HEK293 (cell line): ENCODE measurements around the gene CRYBG2.

ENCODE experiments used
- EGR2 ChIP-seq: fragments of 450-650 bp; formaldehyde crosslinking; IDR thresholded peaks from 2 replicates; pipeline ENCODE4 v1.5.1; 2016; ENCODE audit warnings: low read depth, missing biosample characterization, missing genetic modification characterization
- GFI1B ChIP-seq: fragments of 450-650 bp; formaldehyde crosslinking; IDR thresholded peaks from 2 replicates; pipeline ENCODE4 v1.5.1; 2016; ENCODE audit warnings: missing biosample characterization, missing genetic modification characterization
- HOXC10 ChIP-seq: sonication (generic); formaldehyde crosslinking; IDR thresholded peaks from 2 replicates; pipeline ENCODE4 v1.8.1; 2023; ENCODE audit warnings: mild to moderate bottlenecking, missing genetic modification reagents
- REPIN1 ChIP-seq: fragments of 450-650 bp; formaldehyde crosslinking; IDR thresholded peaks from 2 replicates; pipeline ENCODE4 v1.5.1; 2017; ENCODE audit warnings: missing biosample characterization, missing genetic modification characterization, low read depth
- SCRT1 ChIP-seq: fragments of 450-650 bp; formaldehyde crosslinking; IDR thresholded peaks from 2 replicates; pipeline ENCODE4 v1.5.1; 2016; ENCODE audit warnings: missing biosample characterization, missing genetic modification characterization, borderline replicate concordance
- ZBTB7A ChIP-seq: fragments of 450-650 bp; formaldehyde crosslinking; IDR thresholded peaks from 2 replicates; pipeline ENCODE4 v1.5.1; 2016; ENCODE audit warnings: low read depth, missing biosample characterization, missing genetic modification characterization
- ZFP3 ChIP-seq: fragments of 450-650 bp; formaldehyde crosslinking; IDR thresholded peaks from 2 replicates; pipeline ENCODE4 v1.5.1; 2016; ENCODE audit warnings: low read depth, missing biosample characterization, missing genetic modification characterization
- ZNF354C ChIP-seq: fragments of 450-650 bp; formaldehyde crosslinking; IDR thresholded peaks from 2 replicates; pipeline ENCODE4 v1.5.1; 2016; ENCODE audit warnings: missing biosample characterization, missing genetic modification characterization, low read depth, borderline replicate concordance
- ZNF37A ChIP-seq: fragments of 450-650 bp; IDR thresholded peaks from 2 replicates; pipeline ENCODE4 v1.5.1; 2018; ENCODE audit warnings: missing biosample characterization, missing genetic modification characterization
- ZNF391 ChIP-seq: fragments of 450-650 bp; formaldehyde crosslinking; IDR thresholded peaks from 2 replicates; pipeline ENCODE4 v1.5.1; 2016; ENCODE audit warnings: low read depth, missing biosample characterization, missing genetic modification characterization, borderline replicate concordance
- ZNF416 ChIP-seq: fragments of 450-650 bp; formaldehyde crosslinking; IDR thresholded peaks from 2 replicates; pipeline ENCODE4 v1.5.1; 2016; ENCODE audit warnings: missing biosample characterization, missing genetic modification characterization
- ZNF544 ChIP-seq: fragments of 450-650 bp; formaldehyde crosslinking; IDR thresholded peaks from 2 replicates; pipeline ENCODE4 v1.5.0; 2017; ENCODE audit warnings: missing biosample characterization, missing genetic modification characterization
- ZNF555 ChIP-seq: fragments of 450-650 bp; formaldehyde crosslinking; conservative IDR thresholded peaks from 2 replicates; pipeline ENCODE4 v1.5.1; 2017; ENCODE audit warnings: missing biosample characterization, mild to moderate bottlenecking, missing genetic modification characterization, inconsistent platforms
- ZNF596 ChIP-seq: fragments of 450-650 bp; IDR thresholded peaks from 2 replicates; pipeline ENCODE4 v1.5.0; 2018; ENCODE audit warnings: missing biosample characterization, mild to moderate bottlenecking, missing genetic modification characterization, moderate library complexity
- ZNF629 ChIP-seq: fragments of 450-650 bp; formaldehyde crosslinking; IDR thresholded peaks from 2 replicates; pipeline ENCODE4 v1.5.1; 2017; ENCODE audit warnings: missing biosample characterization, missing genetic modification characterization
- ZNF654 ChIP-seq: fragments of 450-650 bp; formaldehyde crosslinking; IDR thresholded peaks from 2 replicates; pipeline ENCODE4 v1.5.1; 2016; ENCODE audit warnings: low read depth, missing biosample characterization, missing genetic modification characterization
- ZNF664 ChIP-seq: fragments of 450-650 bp; formaldehyde crosslinking; IDR thresholded peaks from 2 replicates; pipeline ENCODE4 v1.5.1; 2016; ENCODE audit warnings: missing biosample characterization, missing genetic modification characterization
- ZNF777 ChIP-seq: fragments of 450-650 bp; formaldehyde crosslinking; IDR thresholded peaks from 2 replicates; pipeline ENCODE4 v1.5.1; 2017; ENCODE audit warnings: missing biosample characterization, missing genetic modification characterization, borderline replicate concordance
- ZXDB ChIP-seq: fragments of 450-650 bp; formaldehyde crosslinking; IDR thresholded peaks from 2 replicates; pipeline ENCODE4 v1.5.1; 2016; ENCODE audit warnings: missing biosample characterization, missing genetic modification characterization
- TF ChIP-seq, protein P1 (sequence below): fragments of 450-650 bp; formaldehyde crosslinking; IDR thresholded peaks from 2 replicates; pipeline ENCODE4 v1.5.1; 2016; ENCODE audit warnings: missing biosample characterization, missing genetic modification characterization
- TF ChIP-seq, protein P2 (sequence below): fragments of 450-650 bp; IDR thresholded peaks from 2 replicates; pipeline ENCODE4 v1.5.1; 2018; ENCODE audit warnings: missing biosample characterization, mild to moderate bottlenecking, missing genetic modification characterization
- TF ChIP-seq, protein P3 (sequence below): fragments of 450-650 bp; formaldehyde crosslinking; IDR thresholded peaks from 2 replicates; pipeline ENCODE4 v1.5.1; 2016; ENCODE audit warnings: missing biosample characterization, missing genetic modification characterization
- TF ChIP-seq, protein P4 (sequence below): fragments of 450-650 bp; formaldehyde crosslinking; IDR thresholded peaks from 2 replicates; pipeline ENCODE4 v1.5.1; 2016; ENCODE audit warnings: missing biosample characterization, missing genetic modification characterization, borderline replicate concordance
- TF ChIP-seq, protein P5 (sequence below): fragments of 450-650 bp; formaldehyde crosslinking; IDR thresholded peaks from 2 replicates; pipeline ENCODE4 v1.5.1; 2016; ENCODE audit warnings: missing biosample characterization, missing genetic modification characterization
- TF ChIP-seq, protein P6 (sequence below): fragments of 450-650 bp; formaldehyde crosslinking; IDR thresholded peaks from 2 replicates; pipeline ENCODE4 v1.5.1; 2016; ENCODE audit warnings: missing biosample characterization, missing genetic modification characterization

The CRYBG2 gene

DNA sequence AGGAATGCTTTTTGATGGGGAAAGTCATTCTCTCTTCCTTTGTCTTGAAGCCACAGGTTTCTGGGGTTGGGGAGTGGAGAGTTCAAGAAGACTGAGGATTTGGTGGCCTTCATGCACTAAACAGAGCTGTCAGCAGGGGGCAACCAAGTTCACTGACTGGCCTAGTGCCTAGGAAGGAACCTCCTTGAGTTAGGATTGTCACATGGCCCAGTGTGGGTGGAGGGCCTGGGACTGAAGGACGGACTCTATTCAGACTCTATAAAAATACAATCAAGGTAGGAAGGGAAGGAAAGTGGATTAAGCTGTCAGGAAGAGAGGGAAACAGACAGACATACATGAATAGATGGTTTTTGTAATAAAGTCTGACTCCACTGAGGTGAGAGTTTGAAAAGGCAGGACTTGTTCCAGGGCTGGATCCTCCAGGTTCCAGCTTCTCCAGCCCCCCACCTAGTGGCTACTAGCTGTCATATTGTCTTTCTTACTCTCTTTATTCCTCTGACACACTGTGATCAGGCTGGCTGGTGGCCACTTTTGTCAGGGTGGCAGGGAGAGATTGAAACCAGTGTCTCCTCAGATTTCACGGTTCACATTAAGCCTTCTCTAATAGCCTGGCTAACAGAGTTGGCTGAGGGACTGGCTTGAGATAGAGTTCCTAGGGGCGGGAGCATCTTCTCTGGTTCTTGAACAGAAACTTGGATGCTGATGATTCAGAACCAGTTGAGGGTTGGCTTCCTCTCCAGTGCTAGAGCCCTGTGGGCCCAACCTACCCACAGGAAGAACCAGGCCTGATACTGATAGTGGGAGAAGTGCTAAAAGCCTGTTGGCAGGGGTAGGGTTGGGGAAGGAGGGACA, 78.1 kb downstream of the CRYBG2 start (continued):
- TF ChIP-seq, protein P1, sequence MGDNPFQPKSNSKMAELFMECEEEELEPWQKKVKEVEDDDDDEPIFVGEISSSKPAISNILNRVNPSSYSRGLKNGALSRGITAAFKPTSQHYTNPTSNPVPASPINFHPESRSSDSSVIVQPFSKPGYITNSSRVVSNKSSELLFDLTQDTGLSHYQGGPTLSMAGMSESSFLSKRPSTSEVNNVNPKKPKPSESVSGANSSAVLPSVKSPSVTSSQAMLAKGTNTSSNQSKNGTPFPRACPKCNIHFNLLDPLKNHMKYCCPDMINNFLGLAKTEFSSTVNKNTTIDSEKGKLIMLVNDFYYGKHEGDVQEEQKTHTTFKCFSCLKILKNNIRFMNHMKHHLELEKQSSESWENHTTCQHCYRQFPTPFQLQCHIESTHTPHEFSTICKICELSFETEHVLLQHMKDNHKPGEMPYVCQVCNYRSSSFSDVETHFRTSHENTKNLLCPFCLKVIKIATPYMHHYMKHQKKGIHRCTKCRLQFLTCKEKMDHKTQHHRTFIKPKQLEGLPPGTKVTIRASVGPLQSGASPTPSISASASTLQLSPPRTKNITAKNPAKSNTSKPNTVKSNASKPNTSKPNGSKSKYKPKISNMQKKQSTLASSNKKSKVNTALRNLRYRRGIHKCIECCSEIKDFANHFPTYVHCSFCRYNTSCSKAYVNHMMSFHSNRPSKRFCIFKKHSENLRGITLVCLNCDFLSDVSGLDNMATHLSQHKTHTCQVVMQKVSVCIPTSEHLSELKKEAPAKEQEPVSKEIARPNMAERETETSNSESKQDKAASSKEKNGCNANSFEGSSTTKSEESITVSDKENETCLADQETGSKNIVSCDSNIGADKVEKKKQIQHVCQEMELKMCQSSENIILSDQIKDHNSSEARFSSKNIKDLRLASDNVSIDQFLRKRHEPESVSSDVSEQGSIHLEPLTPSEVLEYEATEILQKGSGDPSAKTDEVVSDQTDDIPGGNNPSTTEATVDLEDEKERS: no peak
- peak; percentile 65 for TF ChIP-seq ZNF654 (tag by site-specific recombination)
- no peak for TF ChIP-seq ZNF664
- TF ChIP-seq ZNF777 (tag by site-specific recombination): no peak
- no peak for TF ChIP-seq ZNF354C (tag by site-specific recombination)
- no peak for TF ChIP-seq ZNF391 (tag by site-specific recombination)
- no peak for TF ChIP-seq ZNF544 (tag by site-specific recombination)
- no peak for TF ChIP-seq ZFP3 (tag by site-specific recombination)
- TF ChIP-seq GFI1B (tag by site-specific recombination): no peak
- TF ChIP-seq ZNF37A (tag by site-specific recombination): no peak
- no peak for TF ChIP-seq ZNF629 (tag by site-specific recombination)
- TF ChIP-seq ZNF555 (tag by site-specific recombination): no peak
- TF ChIP-seq REPIN1 (tag by site-specific recombination): no peak
- TF ChIP-seq ZXDB (tag by site-specific recombination): peak; percentile 32; the same call in 1 of the 2 replicates
- TF ChIP-seq, protein P2, sequence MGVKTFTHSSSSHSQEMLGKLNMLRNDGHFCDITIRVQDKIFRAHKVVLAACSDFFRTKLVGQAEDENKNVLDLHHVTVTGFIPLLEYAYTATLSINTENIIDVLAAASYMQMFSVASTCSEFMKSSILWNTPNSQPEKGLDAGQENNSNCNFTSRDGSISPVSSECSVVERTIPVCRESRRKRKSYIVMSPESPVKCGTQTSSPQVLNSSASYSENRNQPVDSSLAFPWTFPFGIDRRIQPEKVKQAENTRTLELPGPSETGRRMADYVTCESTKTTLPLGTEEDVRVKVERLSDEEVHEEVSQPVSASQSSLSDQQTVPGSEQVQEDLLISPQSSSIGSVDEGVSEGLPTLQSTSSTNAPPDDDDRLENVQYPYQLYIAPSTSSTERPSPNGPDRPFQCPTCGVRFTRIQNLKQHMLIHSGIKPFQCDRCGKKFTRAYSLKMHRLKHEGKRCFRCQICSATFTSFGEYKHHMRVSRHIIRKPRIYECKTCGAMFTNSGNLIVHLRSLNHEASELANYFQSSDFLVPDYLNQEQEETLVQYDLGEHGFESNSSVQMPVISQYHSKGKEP (tag by site-specific recombination): no peak
- TF ChIP-seq EGR2 (tag by site-specific recombination): peak; percentile 89
- TF ChIP-seq, protein P3, sequence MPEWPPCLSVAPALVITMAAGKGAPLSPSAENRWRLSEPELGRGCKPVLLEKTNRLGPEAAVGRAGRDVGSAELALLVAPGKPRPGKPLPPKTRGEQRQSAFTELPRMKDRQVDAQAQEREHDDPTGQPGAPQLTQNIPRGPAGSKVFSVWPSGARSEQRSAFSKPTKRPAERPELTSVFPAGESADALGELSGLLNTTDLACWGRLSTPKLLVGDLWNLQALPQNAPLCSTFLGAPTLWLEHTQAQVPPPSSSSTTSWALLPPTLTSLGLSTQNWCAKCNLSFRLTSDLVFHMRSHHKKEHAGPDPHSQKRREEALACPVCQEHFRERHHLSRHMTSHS (tag by site-specific recombination): no peak
- TF ChIP-seq, protein P4, sequence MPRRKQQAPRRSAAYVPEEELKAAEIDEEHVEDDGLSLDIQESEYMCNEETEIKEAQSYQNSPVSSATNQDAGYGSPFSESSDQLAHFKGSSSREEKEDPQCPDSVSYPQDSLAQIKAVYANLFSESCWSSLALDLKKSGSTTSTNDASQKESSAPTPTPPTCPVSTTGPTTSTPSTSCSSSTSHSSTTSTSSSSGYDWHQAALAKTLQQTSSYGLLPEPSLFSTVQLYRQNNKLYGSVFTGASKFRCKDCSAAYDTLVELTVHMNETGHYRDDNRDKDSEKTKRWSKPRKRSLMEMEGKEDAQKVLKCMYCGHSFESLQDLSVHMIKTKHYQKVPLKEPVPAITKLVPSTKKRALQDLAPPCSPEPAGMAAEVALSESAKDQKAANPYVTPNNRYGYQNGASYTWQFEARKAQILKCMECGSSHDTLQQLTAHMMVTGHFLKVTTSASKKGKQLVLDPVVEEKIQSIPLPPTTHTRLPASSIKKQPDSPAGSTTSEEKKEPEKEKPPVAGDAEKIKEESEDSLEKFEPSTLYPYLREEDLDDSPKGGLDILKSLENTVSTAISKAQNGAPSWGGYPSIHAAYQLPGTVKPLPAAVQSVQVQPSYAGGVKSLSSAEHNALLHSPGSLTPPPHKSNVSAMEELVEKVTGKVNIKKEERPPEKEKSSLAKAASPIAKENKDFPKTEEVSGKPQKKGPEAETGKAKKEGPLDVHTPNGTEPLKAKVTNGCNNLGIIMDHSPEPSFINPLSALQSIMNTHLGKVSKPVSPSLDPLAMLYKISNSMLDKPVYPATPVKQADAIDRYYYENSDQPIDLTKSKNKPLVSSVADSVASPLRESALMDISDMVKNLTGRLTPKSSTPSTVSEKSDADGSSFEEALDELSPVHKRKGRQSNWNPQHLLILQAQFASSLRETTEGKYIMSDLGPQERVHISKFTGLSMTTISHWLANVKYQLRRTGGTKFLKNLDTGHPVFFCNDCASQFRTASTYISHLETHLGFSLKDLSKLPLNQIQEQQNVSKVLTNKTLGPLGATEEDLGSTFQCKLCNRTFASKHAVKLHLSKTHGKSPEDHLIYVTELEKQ (tag by site-specific recombination): no peak
- TF ChIP-seq, protein P5, sequence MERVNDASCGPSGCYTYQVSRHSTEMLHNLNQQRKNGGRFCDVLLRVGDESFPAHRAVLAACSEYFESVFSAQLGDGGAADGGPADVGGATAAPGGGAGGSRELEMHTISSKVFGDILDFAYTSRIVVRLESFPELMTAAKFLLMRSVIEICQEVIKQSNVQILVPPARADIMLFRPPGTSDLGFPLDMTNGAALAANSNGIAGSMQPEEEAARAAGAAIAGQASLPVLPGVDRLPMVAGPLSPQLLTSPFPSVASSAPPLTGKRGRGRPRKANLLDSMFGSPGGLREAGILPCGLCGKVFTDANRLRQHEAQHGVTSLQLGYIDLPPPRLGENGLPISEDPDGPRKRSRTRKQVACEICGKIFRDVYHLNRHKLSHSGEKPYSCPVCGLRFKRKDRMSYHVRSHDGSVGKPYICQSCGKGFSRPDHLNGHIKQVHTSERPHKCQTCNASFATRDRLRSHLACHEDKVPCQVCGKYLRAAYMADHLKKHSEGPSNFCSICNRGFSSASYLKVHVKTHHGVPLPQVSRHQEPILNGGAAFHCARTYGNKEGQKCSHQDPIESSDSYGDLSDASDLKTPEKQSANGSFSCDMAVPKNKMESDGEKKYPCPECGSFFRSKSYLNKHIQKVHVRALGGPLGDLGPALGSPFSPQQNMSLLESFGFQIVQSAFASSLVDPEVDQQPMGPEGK: peak; percentile 27; the same call in 1 of the 2 replicates
- no peak for TF ChIP-seq ZNF416 (tag by site-specific recombination)
- no peak for TF ChIP-seq ZBTB7A (tag by site-specific recombination)
- TF ChIP-seq, protein P6, sequence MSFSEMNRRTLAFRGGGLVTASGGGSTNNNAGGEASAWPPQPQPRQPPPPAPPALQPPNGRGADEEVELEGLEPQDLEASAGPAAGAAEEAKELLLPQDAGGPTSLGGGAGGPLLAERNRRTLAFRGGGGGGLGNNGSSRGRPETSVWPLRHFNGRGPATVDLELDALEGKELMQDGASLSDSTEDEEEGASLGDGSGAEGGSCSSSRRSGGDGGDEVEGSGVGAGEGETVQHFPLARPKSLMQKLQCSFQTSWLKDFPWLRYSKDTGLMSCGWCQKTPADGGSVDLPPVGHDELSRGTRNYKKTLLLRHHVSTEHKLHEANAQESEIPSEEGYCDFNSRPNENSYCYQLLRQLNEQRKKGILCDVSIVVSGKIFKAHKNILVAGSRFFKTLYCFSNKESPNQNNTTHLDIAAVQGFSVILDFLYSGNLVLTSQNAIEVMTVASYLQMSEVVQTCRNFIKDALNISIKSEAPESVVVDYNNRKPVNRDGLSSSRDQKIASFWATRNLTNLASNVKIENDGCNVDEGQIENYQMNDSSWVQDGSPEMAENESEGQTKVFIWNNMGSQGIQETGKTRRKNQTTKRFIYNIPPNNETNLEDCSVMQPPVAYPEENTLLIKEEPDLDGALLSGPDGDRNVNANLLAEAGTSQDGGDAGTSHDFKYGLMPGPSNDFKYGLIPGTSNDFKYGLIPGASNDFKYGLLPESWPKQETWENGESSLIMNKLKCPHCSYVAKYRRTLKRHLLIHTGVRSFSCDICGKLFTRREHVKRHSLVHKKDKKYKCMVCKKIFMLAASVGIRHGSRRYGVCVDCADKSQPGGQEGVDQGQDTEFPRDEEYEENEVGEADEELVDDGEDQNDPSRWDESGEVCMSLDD: no peak
- no peak for TF ChIP-seq HOXC10 (CRISPR knock-in tag)
- TF ChIP-seq SCRT1 (tag by site-specific recombination): peak; percentile 95
- TF ChIP-seq ZNF596 (tag by site-specific recombination): no peak
